Amniotic epithelial cell (primary cell): Measurements from ENCODE around the gene KRTAP1-4.
A peak's percentile ranks its signal among the peaks of the same experiment; 100 is the strongest.
"Not testable (repeated sequence)": the region's sequence is repeated elsewhere in the genome, so short reads cannot be mapped to it uniquely, and the experiment has no call there.

ENCODE experiments used
- DNase-seq: peaks from one replicate; pipeline ENCODE4 v3.0.0-alpha.2; 2010; ENCODE audit warnings: low read depth

KRTAP1-4 gene, protein sequence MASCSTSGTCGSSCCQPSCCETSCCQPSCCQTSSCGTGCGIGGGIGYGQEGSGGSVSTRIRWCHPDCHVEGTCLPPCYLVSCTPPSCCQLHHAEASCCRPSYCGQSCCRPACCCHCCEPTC

DNA sequence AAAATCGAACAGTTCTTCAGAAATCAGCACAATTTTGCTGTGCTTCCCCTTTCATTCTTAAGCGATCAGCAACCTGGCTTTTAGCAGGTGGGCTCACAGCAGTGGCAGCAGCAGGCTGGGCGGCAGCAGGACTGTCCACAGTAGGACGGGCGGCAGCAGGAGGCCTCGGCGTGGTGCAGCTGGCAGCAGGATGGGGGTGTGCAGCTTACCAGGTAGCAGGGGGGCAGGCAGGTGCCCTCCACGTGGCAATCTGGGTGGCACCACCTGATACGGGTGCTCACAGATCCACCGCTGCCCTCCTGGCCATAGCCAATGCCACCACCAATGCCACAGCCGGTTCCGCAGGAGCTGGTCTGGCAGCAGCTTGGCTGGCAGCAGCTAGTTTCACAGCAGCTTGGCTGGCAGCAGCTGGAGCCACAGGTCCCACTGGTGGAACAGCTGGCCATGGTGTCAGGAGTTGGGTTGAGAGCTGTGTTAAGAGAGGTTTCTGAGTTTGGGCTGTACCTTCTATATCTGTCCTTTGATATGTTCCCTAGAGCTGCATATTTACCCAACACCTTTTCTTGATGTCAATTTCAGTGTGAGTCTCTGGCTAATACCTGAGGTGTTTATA lies at the start of gene KRTAP1-4:
KRTAP1-4 (minus strand) TSS at position 563 of the 613 bp plus-strand sequence; CDS start at position 446, 117 bp downstream.
- no peak for DNase-seq

DNA sequence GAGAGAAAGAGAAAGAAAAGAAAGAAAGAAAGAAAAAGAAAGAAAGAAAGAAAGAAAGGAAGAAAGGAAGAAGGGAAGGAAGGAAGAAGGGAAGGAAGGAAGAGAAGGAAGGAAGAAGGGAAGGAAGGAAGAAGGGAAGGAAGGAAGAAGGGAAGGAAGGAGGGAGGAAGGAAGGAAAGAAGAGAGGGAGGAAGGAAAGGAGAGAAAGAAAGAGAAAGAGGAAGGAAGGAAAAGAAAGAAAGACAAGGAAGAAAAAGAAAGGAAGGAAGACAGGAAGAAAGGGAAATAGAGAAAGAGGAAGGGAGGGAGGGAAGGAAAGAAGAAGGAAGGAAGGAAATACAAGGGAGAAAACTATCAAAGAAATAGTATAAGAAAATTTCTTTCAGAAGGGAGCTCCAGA lies 46.8 kb upstream of the KRTAP1-4 start:
- no peak for DNase-seq

DNA sequence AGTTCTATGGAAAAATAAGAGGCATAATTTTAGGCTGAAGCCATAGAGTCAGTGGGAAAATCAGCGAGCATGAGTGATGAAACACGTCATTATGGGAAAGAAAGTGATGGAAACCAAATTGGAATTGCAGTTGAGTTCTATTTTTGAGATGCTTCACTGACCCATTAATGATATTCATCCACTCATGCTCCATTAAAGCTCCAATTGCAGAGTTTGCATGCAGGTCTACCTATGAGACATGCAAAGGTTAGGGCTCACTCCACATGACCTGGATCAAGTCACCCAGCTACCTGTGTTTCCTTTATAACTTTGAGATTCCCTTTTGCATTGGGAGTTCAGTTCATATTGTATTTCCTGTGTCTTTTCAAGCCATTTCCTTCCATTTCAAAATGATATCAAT lies 43.7 kb upstream of the KRTAP1-4 start:
- DNase-seq = no peak

DNA sequence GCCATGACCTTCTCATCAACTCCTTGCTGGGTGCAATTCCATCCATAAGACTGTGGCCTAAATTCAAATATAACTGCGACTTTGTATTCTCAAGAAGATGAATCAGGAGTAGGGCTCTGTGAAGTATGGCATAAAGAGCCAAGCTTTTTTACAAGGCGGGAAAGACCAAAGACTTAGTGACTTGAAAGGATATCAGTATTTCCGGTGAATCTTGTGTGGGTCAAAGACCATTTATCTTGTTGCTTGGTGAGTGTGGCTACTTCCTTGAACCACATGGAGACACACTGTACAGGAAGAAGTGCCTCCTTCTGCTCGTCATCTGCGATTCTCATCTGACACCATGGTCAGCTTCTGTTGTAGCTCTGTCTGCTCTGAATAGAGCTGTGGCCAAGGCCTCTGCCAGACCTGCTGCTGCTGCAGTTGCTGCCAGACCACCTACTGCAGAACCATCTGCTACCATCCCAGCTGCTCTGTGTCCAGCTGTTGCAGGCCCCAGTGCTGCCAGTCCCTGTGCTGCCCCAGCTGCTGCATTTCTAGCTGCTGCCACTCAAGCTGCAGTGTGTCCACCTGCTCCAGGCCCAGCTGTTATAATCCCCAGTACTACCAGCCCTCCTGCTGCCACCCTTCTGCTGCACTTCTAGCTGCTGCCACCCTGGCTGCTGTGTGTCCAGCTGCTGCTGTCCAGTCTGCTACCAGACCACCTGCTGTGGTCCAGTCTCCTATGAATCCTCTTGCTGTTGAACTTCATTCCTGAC lies 41.8 kb upstream of the KRTAP1-4 start:
- no peak for DNase-seq

DNA sequence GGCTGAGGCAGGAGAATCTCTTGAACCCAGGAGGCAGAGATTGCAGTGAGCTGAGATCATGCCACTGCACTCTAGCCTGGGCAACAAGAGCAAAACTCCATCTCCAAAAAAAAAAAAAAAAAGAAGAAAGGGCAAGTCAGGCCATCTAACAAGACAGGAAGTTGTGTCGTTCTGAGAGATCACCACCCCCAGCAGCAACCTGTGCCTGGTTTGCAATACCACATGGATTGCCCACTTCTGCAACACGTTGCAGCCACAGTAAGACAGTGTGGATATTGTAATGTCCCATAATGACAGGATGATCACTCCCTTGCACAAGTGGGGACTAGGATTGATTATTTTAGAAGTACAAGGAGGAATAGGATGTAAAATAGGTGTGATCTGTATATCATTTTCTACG lies 39.0 kb upstream of the KRTAP1-4 start:
- no peak for DNase-seq

DNA sequence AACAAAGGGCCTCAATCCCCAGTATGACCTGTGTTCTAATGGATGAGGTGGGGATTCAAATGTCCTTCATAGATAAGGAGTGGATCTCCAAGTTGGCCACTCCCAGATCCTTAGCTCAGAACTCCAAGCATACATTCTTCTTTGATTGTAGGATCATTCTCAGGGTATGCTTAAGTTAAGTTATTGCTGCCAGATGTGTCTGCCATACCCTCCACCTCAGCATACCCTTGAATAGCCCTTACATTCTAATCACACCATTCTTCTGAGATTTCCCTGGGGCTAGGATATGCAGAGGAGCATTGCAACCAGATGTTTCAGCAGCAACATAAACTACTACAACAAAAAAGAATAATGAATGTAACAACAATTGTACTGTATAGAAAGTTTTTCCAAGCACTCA lies 37.3 kb upstream of the KRTAP1-4 start:
- no peak for DNase-seq

DNA sequence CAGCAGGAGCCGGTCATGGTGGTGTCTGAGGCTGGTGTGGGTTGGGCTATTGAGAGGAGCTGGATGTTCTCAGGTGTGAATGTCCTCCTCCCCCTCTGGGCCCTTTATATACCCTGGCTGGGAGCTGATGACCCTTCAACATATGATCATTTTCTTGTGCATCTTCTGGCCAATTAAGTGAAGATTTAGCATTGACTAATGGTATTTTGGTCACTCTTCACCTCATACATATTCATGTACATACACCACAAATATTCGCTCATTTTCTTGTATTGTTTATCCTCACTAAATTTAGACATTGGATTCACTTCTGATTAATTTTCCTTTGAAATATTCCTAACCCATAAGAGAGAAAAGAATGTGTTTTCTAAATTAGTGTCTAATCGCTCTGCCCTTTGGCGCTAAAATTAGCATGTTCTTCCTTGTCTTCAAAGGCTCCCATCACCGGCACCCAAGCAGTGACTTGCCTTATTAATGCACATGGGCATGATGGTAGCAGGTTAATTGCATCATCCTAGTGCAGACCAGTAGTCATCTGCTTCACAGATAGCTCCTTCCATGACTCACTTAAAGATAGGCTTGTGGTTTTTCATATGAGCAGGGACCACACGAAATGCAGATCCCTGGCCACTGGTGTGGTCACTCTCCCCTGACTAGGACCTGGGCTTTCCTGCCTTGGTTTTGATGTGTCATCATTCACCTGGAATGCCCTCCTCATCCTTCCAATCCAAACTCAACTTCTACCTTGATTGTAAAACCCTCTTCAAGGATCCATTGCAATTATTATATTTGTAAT lies 36.0 kb upstream of the KRTAP1-4 start, which contains the start of gene KRTAP2-4:
KRTAP2-4 (minus strand) TSS at position 51 of the 796 bp plus-strand sequence; CDS start at position 17, 34 bp downstream.
- DNase-seq = peak; percentile 98

DNA sequence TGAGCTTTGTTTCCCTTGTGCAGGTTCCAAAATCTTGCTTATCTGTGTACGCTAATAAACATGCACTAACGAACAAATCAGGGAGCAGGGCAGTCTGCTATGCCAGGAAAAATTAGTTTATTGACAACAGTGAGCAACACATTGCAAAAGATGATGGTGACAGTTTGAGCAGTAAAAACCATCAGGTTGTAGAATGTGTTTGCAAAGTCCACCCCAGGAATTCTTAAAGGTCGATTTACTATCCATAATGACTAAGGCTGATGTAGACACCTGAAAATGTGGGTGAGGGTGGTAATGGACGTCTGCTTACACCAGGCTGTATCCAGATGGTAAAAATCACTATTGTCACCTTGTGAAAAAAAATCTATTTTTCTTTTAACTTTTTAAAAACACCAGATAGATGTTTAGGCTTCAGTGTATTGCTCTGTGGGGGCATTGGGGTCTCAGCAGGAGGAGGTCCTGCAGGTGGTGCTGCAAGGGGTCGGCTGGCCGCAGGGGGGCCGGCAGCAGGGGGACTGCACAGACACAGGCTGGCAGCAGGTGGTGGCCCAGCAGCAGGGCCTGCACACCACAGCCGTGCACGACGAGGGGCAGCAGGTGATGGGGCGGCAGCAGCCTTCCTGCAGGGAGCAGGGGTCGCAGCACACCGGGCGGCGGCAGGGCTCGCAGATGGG lies 35.2 kb upstream of the KRTAP1-4 start:
- not testable (repeated sequence) for DNase-seq

DNA sequence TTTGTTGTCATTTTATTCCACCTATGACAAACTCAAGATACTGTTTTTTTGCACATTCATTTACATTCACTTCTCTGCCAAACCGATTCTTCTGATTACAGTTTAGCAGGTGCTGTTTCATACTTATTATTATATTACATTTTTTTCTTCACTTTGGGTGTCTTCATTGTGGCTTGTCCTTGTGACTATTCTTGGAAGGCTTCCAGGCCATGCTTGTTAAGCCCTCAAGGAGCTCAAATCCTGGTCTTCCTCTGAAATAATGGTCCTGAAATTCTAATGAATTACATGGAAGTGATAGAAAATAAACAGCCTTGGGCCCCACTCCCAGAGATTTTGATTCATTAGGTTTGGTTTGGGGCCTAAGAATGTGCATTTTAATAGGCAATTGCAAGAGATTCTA lies 34.3 kb upstream of the KRTAP1-4 start:
- DNase-seq = no peak

DNA sequence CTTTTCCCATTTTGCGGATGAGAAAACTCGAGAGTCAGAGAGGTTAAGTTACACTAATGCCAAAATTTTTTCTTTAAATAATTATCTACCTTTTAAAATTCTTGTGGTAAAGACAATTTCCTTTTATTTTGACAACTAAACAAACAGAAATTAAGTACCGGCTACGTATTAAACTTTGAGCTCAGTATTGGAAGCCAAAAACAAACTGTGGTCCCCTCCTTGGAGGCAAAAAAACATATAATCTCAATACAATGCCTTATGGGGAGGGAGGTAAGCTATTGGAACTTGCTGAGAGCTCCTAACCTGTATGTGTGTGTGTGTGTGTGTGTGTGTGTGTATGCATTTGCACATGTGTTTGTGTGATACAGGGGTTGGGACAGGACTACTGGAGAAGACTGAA lies 33.5 kb upstream of the KRTAP1-4 start:
- no peak for DNase-seq

DNA sequence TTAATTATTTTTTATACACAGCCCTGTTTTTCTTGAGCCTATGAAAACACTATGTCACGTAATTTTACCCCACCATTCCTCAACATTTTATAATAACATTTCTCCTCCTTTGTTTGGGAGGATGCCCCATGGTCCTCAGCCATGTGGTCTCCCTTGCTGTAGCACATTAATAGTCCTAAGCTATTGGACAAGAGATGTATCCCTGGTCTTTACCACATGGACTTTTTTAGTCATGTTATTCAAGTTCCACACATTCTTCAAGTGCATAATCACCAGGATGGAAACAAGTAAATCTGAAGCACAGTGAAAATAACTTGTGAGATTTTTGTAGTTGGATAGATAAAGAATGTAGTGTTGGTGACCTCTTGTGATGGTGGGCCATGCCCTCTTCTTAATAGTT lies 32.0 kb upstream of the KRTAP1-4 start:
- peak; percentile 96 for DNase-seq

DNA sequence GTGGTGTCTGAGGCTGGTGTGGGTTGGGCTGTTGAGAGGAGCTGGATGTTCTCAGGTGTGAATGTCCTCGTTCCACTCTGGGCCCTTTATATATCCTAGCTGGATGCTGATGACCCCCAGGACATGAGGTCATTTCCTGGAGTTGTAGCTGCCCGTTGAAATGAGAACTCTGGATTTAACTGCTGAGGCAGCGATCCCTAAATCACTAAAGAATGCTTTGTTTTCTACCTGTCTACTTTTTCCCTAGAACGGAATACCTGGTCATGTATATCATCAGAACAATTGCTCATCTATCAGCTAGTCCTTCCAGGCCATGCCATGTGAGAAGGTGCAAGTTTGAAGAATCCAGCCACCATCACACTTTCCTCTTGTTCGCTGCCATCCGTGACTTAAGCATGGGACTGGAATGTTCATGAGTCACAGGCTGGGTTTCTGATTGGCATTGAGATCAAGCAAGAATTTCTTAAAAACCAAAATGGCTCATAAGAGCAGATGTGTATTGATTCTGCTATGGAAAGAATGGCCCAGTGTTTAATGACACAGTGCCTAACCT lies 30.1 kb upstream of the KRTAP1-4 start, which contains the start of gene KRTAP2-3:
KRTAP2-3 (minus strand) TSS at position 63 of the 553 bp plus-strand sequence. CDS start 64 bp downstream, outside the sequence.
- peak; percentile 87 for DNase-seq

DNA sequence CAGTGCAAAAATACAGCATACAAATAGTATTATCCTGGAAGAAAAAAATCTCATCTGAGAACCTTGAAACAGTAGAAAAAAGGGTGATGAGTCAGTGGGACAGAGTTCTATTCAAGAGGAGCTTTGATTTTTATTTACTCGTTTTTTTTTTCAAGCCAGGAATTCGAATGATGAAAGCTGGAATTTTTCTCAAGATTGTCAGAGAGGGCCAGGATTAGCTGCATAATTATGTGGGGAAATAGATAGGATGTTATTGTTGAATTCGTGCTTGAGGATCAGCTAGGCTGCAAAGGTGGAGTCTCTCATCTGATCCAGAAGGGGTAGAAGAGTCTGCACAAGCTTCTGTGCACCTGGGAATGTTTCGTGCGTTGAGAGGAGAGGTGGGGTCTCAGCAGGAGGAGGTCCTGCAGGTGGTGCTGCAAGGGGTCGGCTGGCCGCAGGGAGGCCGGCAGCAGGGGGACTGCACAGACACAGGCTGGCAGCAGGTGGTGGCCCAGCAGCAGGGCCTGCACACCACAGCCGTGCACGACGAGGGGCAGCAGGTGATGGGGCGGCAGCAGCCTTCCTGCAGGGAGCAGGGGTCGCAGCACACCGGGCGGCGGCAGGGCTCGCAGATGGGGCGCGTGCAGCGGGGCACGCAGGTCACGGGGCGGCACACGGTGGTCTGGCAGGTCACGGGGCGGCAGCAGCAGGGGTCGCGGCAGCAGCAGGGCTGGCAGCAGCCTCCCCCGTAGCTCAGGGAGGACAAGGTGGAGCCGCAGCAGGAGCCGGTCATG lies 29.5 kb upstream of the KRTAP1-4 start:
- peak; percentile 95 for DNase-seq

DNA sequence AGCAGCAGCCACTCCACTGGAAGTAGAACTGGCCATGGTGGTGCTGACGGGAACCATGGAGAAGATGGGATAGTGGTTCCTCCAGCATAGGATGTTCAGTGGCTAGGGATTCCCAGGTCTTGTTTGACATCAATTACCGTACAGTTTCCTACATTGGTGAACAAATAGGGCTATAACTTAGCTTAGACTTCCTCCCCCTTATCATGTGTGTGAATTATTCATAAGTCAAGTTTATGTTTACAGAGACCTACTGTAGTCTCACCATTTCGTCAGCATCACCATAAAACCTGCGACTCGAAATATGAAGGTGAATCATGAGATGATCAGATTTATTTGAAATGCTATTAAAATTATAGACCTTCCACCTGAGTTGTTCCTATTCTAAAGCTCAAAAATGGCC lies 28.7 kb upstream of the KRTAP1-4 start:
- peak; percentile 70 for DNase-seq

DNA sequence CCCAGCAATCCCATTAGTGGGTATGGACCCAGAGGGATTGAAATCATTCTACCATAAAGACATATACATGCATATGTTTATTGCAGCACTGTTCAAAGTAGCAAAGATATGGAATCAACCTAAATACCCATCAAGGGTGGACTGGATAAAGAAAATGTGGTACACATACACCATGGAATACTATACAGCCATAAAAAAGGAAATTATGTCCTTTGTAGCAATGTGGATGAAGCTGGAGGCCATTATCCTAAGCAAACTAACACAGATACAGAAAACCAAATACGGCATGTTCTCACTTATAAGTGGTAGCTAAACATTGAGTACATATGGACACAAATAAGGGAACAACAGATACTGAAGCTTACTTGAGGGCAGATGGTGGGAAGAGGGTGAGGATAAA lies 27.6 kb upstream of the KRTAP1-4 start:
- DNase-seq = no peak

DNA sequence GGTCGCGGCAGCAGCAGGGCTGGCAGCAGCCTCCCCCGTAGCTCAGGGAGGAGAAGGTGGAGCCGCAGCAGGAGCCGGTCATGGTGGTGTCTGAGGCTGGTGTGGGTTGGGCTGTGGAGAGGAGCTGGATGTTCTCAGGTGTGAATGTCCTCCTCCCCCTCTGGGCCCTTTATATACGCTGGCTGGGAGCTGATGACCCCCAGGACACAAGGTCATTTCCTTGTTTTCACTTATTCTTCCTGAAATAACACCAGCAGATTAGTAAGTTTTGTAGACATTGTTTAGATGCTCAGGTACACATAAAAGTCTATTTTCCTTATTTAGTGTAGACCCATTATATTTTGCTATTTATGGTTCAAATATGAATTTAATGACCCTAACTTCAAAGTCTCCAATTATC lies 25.1 kb upstream of the KRTAP1-4 start, which contains the start of gene KRTAP2-2:
KRTAP2-2 (minus strand) TSS at position 101 of the 400 bp plus-strand sequence; CDS start at position 82, 19 bp downstream.
- DNase-seq = not testable (repeated sequence)

DNA sequence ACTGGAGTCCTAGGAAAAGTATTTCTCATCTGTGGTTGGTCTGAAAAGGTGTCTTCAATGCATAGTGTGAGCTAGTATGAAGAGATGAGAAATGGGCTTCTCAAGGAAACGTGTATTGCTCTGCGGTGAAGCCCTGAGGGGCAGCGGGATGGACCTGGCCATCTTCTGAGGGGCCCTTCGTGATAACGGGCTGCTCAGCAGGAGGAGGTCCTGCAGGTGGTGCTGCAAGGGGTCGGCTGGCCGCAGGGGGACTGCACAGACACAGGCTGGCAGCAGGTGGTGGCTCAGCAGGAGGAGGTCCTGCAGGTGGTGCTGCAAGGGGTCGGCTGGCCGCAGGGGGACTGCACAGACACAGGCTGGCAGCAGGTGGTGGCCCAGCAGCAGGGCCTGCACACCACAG lies 24.6 kb upstream of the KRTAP1-4 start:
- not testable (repeated sequence) for DNase-seq

DNA sequence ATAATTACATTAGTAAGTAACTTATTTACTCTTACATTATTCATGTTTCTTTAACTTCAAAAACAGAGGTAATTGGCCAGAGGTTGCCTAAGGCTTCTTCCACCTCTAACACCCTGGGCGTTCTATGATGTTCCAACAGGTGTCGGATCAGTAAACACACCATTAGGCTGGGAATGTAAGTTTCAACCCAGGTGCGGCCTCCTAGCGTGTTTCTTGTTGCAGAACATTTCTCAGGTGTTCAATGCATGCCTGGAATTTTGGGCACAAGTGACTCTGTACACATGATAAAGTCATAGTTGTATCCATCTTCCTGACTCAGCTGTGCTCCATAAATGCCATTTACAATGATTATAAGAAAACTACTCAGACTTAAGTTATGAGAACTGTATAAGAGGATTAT lies 24.0 kb upstream of the KRTAP1-4 start:
- DNase-seq = no peak

DNA sequence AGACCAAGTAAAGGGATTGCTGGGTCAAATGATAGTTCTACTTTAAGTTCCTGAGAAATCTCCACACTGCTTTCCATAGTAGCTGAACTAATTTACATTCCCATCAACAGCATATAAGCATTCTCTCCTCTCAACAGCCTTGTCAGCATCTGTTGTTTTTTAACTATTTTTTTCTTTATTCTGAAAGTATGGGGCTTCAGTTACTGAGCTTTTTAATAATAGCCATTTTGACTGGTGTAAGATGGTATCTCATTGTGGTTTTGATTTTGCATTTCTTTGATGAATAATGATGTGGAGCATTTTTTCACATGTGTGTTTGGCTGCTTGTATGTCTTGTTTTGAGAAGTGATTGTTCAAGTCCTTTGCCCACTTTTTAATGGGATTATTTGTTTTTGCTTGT lies 22.6 kb upstream of the KRTAP1-4 start:
- DNase-seq = peak; percentile 58

DNA sequence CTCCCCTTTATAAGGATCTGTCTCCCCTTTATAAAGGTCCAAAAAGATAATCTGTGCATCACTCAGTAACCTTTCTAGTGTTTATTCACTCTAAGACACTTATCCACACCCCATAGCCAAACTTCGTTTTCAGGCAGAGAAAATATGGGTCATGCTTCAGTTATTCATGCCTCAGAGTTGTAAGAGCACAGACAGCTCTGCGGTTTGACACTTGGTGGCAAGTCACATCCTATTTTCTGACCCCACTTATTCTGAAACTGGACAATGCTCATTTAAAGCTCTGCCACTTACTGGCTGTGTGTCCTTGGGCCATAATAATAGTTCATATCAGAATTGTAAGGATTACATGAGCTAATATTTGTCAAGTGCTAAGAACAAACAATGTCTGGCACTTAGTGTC lies 19.1 kb upstream of the KRTAP1-4 start:
- peak; percentile 36 for DNase-seq

DNA sequence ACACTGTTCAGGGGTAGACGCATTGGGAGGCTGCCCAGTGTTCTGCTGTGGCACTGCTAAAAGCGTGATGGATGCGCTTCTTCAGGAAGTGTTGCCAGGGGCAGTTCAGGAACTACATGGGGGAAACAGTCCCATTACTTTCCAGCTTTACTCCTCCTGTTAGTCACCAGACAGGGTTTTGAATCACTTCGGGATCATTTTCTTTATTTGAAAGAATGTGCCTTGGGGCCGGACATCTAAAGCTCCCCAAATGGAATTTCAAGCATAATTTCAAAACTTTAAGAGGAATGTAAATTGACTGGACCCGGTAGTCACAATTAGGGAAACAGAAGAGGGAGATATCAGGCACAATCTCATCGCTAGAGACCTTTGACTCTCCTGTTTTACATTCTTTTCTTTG lies 18.4 kb upstream of the KRTAP1-4 start:
- DNase-seq = no peak
